Effector CD4-positive, alpha-beta T cell (primary cell): ENCODE results near the gene FNDC7.
"Not testable (repeated sequence)": the region's sequence is repeated elsewhere in the genome, so short reads cannot be mapped to it uniquely, and the experiment has no call there.

ENCODE experiments used
- DNase-seq: peaks from one replicate; pipeline ENCODE4 v3.0.0-alpha.2; 2020
- total RNA-seq: gene quantifications from one replicate; lab custom pipeline; 2026; lab: John Stamatoyannopoulos, UW

The FNDC7 gene
- total RNA-seq: 2.4 reads per million, percentile 7 among the genes with 10 or more reads in this experiment

GRCh38 chr1:108712606-108713150 lies at the start of gene FNDC7:
TSS of gene FNDC7 (plus strand) at chr1:108712908. CDS start at chr1:108712934, 26 bp downstream.
- no peak for DNase-seq

- DNase-seq: no peak
Measured at GRCh38 chr1:108663074-108663473, 49.6 kb upstream of the FNDC7 start.

- DNase-seq: no peak
Measured at GRCh38 chr1:108664481-108664880, 48.2 kb upstream of the FNDC7 start.

GRCh38 chr1:108665067-108665466 lies 47.6 kb upstream of the FNDC7 start:
- DNase-seq: no peak

GRCh38 chr1:108665771-108666170 lies 46.9 kb upstream of the FNDC7 start:
- no peak for DNase-seq

- not testable (repeated sequence) for DNase-seq
Measured at GRCh38 chr1:108667422-108667821, 45.3 kb upstream of the FNDC7 start.

GRCh38 chr1:108668777-108669176 lies 43.9 kb upstream of the FNDC7 start:
- DNase-seq: no peak

GRCh38 chr1:108669679-108670078 lies 43.0 kb upstream of the FNDC7 start:
- DNase-seq: no peak

- no peak for DNase-seq
Measured at GRCh38 chr1:108670131-108670773, 42.5 kb upstream of the FNDC7 start.

GRCh38 chr1:108671143-108671542 lies 41.6 kb upstream of the FNDC7 start:
- DNase-seq: no peak

GRCh38 chr1:108678706-108679105 lies 34.0 kb upstream of the FNDC7 start:
- DNase-seq: no peak

- no peak for DNase-seq
Measured at GRCh38 chr1:108679586-108680213, 33.0 kb upstream of the FNDC7 start.

- not testable (repeated sequence) for DNase-seq
Measured at GRCh38 chr1:108681701-108682100, 31.0 kb upstream of the FNDC7 start.

GRCh38 chr1:108685529-108685928 lies 27.2 kb upstream of the FNDC7 start:
- no peak for DNase-seq

GRCh38 chr1:108686614-108687313 lies 25.9 kb upstream of the FNDC7 start:
- no peak for DNase-seq

- DNase-seq: no peak
Measured at GRCh38 chr1:108691128-108691941, 21.4 kb upstream of the FNDC7 start.

- DNase-seq: peak; percentile 93
Measured at GRCh38 chr1:108691942-108692723, 20.6 kb upstream of the FNDC7 start, which contains the start of gene PRPF38B. TSS of gene PRPF38B (plus strand) at chr1:108692310. CDS start at chr1:108692592, 282 bp downstream.

GRCh38 chr1:108692724-108693655 lies 19.7 kb upstream of the FNDC7 start:
- DNase-seq: peak; percentile 80

- no peak for DNase-seq
Measured at GRCh38 chr1:108695535-108695934, 17.2 kb upstream of the FNDC7 start.
